GM18907 (cell line): ENCODE measurements around the gene TMEM178A.

Experiments
- ATAC-seq: cut with Tn5 transposase; IDR thresholded peaks from one replicate; pipeline ENCODE4 v1.9.1; 2021; ENCODE audit warnings: mild to moderate bottlenecking, moderate library complexity; ENCODE audit not compliant: unreplicated experiment

The TMEM178A gene

DNA sequence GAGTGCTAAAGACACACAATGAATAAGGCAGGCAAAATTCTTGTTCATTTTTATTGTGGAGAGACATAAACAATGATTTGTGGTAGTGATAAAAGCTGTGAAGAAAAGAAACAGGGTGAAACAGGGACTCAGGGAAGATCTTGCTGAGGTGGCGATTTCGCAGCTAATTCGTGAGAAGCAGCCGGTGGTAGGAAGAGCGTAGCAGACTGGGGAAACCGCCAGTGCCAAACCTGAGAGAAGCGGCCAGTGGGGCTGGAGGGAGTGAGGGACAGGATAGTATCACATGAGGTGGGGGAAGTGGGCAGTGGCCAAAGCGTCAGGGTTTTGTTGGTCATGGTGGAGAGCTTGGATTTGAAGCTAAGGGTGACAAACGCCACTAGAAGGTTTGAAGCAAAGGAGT, 42.3 kb downstream of the TMEM178A start:
- ATAC-seq = no peak

DNA sequence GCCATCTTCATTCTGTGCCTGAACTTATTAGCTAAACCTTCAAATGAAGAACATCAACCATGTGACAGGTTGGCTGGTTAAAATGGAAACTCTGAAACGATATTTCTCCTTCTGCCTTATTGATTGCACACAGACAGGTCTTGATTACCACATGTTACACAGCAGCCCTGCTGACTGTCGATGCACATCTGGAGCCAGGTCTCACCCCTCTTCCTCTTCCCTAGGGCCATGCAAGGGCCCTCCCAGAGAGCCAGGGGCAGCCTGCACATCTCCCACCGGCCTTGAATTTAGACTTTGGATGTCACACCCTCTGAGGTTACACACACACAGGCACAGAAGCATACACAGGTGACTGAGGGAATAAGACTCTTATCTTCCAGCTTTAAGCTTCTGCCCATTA, 45.1 kb downstream of the TMEM178A start:
- ATAC-seq = no peak

DNA sequence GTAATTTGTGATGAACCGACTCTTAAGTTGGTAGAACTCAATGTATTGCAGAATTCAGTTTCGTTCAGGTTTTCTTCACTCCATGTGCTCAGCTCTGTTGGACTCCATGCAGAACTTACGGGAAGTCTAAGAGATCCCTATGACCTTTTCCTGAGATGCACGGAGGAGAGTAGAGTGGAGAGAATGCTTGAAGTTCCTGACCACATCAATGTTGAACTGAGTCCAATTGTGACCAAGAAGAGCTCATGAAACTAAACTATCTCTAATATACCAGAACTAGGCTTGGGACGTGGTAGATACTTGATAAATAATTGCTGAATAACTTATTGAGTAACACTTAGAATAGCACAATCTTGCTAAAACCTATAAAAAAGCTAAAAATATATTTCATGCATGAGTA, 47.2 kb downstream of the TMEM178A start:
- ATAC-seq = no peak

GRCh38 chr2:39715095-39715494, 49.4 kb downstream of the TMEM178A start:
- ATAC-seq = no peak

- ATAC-seq = no peak
These were observed 50.1 kb downstream of the TMEM178A start for GRCh38 chr2:39715822-39716221.

DNA sequence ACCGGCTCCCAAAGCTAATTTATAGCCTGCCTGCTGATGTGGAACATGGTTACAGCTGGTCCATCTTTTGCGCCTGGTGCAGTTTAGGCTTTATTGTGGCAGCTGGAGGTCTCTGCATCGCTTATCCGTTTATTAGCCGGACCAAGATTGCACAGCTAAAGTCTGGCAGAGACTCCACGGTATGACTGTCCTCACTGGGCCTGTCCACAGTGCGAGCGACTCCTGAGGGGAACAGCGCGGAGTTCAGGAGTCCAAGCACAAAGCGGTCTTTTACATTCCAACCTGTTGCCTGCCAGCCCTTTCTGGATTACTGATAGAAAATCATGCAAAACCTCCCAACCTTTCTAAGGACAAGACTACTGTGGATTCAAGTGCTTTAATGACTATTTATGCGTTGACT, 51.4 kb downstream of the TMEM178A start:
- ATAC-seq = no peak

DNA sequence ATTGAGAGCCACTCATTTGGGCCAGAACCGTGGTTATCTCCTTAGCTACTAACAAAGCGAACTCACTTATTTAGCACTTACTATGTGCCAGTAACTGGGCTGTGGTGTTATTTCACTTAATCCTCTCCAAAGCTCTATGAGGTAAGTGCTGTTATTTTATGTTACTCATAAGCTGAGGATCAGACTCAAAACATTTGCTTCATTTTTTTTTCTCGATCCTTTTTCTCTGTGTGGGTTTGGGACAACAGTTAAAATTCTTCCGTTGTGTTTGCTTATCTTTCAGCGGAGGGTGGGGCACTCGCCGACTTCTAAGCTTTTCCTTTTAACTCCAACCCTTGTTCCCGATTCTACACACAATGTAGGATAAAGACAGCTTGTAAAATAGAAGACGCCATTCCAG, 52.8 kb downstream of the TMEM178A start:
- ATAC-seq = no peak

DNA sequence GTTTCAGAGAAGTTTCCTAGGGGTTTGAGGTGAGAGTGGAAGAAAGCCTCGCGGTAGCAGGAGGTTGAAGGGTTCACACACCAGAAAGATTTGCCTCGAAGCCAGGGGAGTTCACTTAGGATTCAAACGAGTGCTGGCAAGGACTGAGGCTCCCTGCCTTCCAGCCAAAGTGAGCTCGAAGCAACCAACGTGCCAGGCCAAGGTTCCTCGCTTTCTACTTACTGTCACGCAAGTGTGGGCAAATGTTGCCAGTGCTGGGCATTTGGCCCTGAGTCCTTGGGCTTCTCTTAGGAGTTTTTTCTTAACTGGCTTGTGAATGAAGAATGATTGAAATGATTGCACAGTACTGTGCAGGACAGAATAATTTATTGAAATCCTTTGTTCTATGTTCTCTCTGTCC, 53.6 kb downstream of the TMEM178A start:
- ATAC-seq = no peak

DNA sequence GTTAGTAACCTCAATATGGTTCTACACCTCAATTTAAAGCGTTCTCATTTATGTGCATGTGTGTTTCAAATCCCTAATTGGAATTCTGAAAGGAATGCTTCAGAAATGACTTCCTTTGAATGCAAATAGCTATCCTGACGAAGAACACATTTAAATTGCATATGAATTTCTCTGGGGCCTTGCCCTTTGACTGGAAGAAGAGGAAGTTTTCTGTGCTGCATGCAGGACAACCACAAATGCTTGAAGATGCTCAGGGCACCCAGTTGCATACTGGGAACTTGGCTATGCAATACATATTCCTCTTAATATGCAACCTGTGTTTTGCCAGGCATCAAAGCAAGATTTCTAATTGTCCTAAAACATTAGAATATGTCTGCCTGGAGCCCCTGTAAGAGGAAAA, 55.3 kb downstream of the TMEM178A start:
- no peak for ATAC-seq

DNA sequence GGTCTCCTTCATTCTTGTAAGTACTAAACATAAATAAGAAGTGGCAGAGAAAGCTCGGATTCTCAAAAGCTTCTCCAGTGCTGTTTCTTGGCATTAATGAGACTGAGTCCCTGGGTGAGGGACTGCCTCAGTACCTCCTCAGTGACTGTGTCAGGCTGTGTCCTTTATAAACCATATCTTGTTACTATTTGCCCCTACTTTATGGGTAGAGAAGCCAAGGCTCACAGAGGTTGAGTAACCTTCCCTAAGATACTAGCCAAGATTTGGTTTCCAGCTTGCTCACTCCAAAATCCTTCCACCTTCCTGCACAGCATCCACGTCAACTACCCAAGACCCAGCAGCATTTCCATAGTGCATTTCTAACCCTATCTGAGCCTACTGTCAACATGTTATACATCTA, 57.8 kb downstream of the TMEM178A start:
- ATAC-seq = no peak

GRCh38 chr2:39723946-39724827, 58.5 kb downstream of the TMEM178A start:
- no peak for ATAC-seq

GRCh38 chr2:39724828-39725144, 59.1 kb downstream of the TMEM178A start:
- no peak for ATAC-seq

GRCh38 chr2:39725401-39725800, 59.7 kb downstream of the TMEM178A start:
- no peak for ATAC-seq

- peak; percentile 68 for ATAC-seq
These were observed 62.4 kb downstream of the TMEM178A start for GRCh38 chr2:39728085-39728484.

GRCh38 chr2:39728941-39729351, 63.2 kb downstream of the TMEM178A start:
- ATAC-seq = peak; percentile 53

DNA sequence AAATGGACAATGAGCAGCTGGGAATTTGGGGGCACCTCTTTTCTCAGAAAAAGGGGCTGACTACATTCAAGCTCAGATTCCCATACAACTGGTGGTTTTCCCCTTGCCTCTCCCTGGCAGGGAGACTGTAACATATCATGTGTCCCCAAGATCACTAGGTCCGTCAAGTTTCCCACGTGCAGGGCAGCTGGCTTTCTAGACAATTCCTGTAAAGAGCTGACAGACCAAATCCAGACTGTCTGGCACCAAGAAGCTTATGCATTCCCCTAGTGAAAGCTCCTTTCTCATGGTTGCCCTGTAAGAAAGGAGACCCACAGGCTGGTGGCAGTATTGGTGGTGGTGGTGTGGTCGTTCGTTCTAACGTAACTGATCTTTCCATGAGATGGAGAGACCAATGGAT, 64.6 kb downstream of the TMEM178A start:
- no peak for ATAC-seq

GRCh38 chr2:39730685-39731302, 65.1 kb downstream of the TMEM178A start:
- peak; percentile 54 for ATAC-seq

DNA sequence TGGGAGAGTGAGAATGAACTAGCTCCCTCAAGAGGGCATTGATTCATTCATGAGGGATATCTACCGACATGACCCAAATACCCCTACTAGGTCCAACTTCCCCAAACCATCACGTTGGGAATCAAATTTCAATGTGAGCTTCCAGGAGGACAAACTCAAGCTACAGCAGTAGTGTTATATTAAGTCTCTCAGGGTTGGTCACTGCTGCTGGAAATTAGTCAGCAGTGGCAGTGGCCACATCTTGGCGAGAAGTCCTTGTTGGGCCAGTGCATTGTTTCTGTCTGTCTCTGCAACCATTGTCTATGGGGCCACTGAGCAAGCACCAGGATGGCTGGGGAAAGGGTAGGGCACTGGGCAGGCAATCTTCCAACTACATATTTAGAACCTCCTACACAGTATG, 65.8 kb downstream of the TMEM178A start:
- no peak for ATAC-seq

DNA sequence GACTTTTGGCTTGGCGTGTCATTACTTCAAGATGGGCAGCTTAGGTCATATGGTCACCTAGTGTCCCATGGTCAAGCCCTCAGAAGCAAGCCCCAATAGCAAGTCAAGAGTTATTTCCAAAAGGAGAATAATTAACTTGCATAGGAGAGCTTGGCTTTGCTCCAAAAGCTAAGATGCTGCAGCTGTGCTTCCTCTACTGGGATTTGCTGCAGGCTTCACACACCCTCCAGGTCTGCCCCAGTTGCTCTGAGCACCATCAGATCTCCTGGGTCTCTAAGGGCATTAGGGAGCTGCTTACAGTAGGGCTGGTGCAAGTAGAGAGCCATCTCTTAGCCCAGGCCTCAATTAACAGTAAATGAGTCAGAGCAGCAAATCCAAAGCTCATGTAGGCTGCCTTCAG, 66.8 kb downstream of the TMEM178A start:
- no peak for ATAC-seq

DNA sequence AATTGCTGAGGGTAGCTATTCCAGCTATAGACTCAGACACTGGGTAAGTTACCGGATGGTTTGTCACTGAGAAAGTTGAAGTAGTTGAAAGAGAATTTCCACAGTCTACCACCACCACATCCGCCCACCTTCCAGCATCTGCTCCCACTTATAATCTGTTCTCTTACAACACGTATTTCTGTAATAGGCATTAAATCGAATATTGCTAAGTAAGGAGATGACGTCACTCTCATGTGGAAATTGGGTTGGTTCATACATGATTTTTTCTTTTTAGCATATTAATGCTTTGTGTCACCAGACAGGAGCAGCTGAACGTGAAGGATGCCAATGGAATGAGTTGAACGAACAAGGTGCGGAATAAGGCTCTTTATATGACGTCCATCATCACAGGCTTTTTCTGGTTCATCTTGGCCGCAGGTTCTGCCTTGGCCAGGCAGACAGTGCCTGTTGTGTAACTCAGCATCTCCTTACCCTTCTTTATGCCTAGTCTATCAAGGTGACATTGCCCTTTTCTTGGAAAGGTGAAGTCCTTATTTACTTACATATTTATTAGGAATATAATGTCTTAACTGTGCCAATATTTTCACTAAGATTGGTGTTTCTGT, 67.5 kb downstream of the TMEM178A start:
- ATAC-seq = no peak

- no peak for ATAC-seq
These were observed 68.7 kb downstream of the TMEM178A start for GRCh38 chr2:39734445-39734844.

GRCh38 chr2:39735648-39736047, 69.9 kb downstream of the TMEM178A start:
- ATAC-seq = no peak
